Measurements from ENCODE around the gene JMJD1C. TPM values are rescaled to one million over a fixed set of nuclear protein-coding genes. Genes with fewer than 3 reads are reported as not detected.

The JMJD1C gene
- total RNA-seq, 1 donor from 2014 or later: 65.0 TPM

GRCh38 chr10:63273577-63273976 lies 192.2 kb downstream of the JMJD1C start:
- no peak for TF ChIP-seq CTCF (IDR thresholded peaks at IDR 0.05)
- intact Hi-C loops (cut with DNase I): no loop called here
- H3K27me3 ChIP-seq: no peaks in the 10 kb centered on the region
- peak overlapping the region; percentile 1 to 35 for H3K27ac ChIP-seq
- H3K9me3 ChIP-seq: no peaks in the 10 kb centered on the region
- no peak overlapping the region for H3K4me3 ChIP-seq
- peaks cover 0 to 6% of the 10 kb centered on the region in 2 donors for H3K4me1 ChIP-seq
- H3K36me3 ChIP-seq: no peaks in the 10 kb centered on the region
- no peak for DNase-seq (ENCODE audit: low spot score in 2 of 2)

- Histone ChIP-seq H3K27me3 (no peaks in the 10 kb centered on the region), H3K4me1 (no peaks in the 10 kb centered on the region), H3K4me3 (peak overlapping the region; percentile 55 to 64), H3K36me3 (no peaks in the 10 kb centered on the region), H3K9me3 (no peaks in the 10 kb centered on the region), H3K27ac (peak overlapping the region; percentile 76 to 84)
- DNase-seq (ENCODE audit: low spot score in 2 of 2): peak; percentile 81 to 95
- intact Hi-C loops (cut with DNase I): loop anchor here (2.0 to 5.0 kb wide), 5 partner anchors 52 to 444 kb away; partner anchors contain the start of gene JMJD1C
- peak; percentile 20 to 54 (median 45) for TF ChIP-seq CTCF (IDR thresholded peaks at IDR 0.05)
Measured at GRCh38 chr10:63268798-63269503, 196.8 kb downstream of the JMJD1C start.

- H3K4me3 ChIP-seq: peak overlapping the region; percentile 55 to 64
- intact Hi-C loops (cut with DNase I): loop anchor here (2.0 to 5.0 kb wide), 5 partner anchors 51 to 445 kb away; partner anchors contain the start of gene JMJD1C
- no peaks in the 10 kb centered on the region for H3K36me3 ChIP-seq
- DNase-seq (ENCODE audit: low spot score in 2 of 2): no peak
- peaks cover 0 to 5% of the 10 kb centered on the region in 2 donors for H3K4me1 ChIP-seq
- TF ChIP-seq CTCF (IDR thresholded peaks at IDR 0.05): no peak
- H3K27me3 ChIP-seq: no peaks in the 10 kb centered on the region
- peak overlapping the region; percentile 76 to 84 for H3K27ac ChIP-seq
- H3K9me3 ChIP-seq: no peaks in the 10 kb centered on the region
Measured at GRCh38 chr10:63268149-63268797, 197.5 kb downstream of the JMJD1C start.

DNA sequence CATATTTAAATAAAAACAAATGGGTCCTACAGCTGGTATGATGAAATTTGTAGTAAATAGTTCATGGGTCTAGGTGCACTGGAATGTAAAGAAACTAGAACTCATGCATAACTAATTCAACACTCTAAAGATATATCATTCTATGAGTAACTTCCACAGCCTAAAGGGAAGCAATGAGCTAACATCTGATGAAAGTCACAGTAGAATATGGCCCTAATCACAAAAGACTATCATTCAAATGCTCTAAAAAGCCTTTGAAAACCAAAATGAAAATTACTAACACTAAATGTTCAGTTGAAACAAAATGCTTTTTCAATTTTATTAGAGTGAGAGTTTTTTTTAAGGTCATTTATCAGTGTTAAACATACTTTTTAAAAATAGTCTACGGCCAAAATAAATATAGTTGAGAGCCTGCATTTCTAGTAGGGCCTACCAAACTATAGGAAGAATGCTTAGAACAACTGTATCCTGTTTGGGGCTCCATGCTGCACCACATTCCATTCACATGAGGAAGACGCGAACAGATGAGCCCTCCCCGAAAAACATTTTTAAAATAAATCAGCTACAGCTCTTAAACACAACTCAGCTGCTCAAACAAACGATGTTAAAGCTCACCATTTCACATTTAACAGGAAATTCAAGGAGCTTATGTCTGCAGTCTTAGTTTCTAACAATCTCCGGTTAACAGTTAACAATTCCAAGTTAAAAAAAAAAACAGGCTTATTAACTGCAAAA lies 198.2 kb downstream of the JMJD1C start:
- H3K4me1 ChIP-seq: peaks cover 0 to 5% of the 10 kb centered on the region in 2 donors
- intact Hi-C loops (cut with DNase I): loop anchor here (2.0 to 5.0 kb wide), 5 partner anchors 50 to 445 kb away; partner anchors contain the start of gene JMJD1C
- peak overlapping the region; percentile 76 to 84 for H3K27ac ChIP-seq
- H3K4me3 ChIP-seq: peak overlapping the region; percentile 55 to 64
- no peak for TF ChIP-seq CTCF (IDR thresholded peaks at IDR 0.05)
- H3K36me3 ChIP-seq: no peaks in the 10 kb centered on the region
- H3K9me3 ChIP-seq: no peaks in the 10 kb centered on the region
- DNase-seq (ENCODE audit: low spot score in 2 of 2): no peak
- no peaks in the 10 kb centered on the region for H3K27me3 ChIP-seq

Data from ascending aorta (tissue), 2 donors.